ENCODE measurements around the gene RBM38. TPM values are rescaled to one million over a fixed set of nuclear protein-coding genes. Genes with fewer than 3 reads are reported as not detected.

Gene RBM38
- total RNA-seq, 1 experiment from 2014 or later: 101 TPM

DNA sequence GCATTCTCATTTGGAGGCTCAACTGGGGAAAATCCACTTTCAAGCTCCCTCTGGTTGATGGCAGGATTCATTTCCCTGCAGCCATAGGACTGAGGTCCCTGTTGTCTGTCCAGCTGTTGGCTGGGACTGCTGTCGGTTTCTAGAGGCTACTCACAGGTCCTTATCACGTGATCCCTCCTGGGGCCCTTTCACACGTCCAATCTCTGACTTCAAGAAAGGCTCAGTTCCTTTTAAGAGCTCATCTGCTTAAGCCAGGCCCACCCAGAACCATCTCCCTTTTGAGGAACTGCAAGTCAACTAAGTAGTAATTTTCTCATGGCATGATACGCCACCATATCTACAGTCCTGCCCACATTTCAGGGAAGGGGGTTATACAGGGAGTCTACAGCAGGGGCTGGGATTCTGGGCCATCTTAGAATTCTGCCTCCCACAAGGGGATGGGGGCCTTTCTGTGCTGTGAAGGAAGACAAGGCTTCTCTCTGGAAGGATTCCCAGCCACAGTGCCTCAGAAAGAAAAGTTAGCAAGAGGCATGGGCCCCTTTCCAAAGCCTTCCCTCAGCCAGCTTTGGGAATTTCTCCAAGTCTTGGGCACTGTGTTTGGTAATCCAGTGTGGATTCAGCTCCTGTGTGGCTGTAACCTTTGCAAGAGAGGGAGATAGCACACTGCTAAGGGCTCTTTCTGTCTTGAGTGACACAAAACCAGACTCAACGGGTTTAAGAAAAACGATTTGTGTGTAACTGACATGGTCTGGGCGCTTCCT lies 67.4 kb downstream of the RBM38 start:
- in situ Hi-C loops (cut with HindIII; ENCODE audit: low sequenced_read_pairs): no loop called here
- peak; percentile 28 for DNase-seq (ENCODE audit: low spot score)

Other genes starting within 250 kb of the RBM38 start
- gene BMP7, start 124.8 kb upstream of the RBM38 start, total RNA-seq (2014; rRNA removed; shearing (Covaris generic)): 81.3 and 122 TPM in 2 replicates
- not detected in 2 replicates for gene SPO11, start 61.6 kb upstream of the RBM38 start, total RNA-seq (2014; rRNA removed; shearing (Covaris generic))
- gene RAE1, start 40.1 kb upstream of the RBM38 start, total RNA-seq (2014; rRNA removed; shearing (Covaris generic)): 77.4 and 81.3 TPM in 2 replicates
- 0.03 and 0.06 TPM in 2 replicates for gene CTCFL, start 133.7 kb downstream of the RBM38 start, total RNA-seq (2014; rRNA removed; shearing (Covaris generic))
- 0.49 TPM in 1 of 2 replicates, not detected in the other for gene PCK1, start 169.7 kb downstream of the RBM38 start, total RNA-seq (2014; rRNA removed; shearing (Covaris generic))
- not detected in 2 replicates for gene ZBP1, start 229.0 kb downstream of the RBM38 start, total RNA-seq (2014; rRNA removed; shearing (Covaris generic))

Measured in G401 (cell line).